Right ventricle myocardium superior (tissue), 1 donor: ENCODE measurements around the gene APOA1. TPM values are rescaled to one million over a fixed set of nuclear protein-coding genes. Genes with fewer than 3 reads are reported as not detected.
A peak's percentile ranks its signal among the peaks of the same experiment; 100 is the strongest.

ENCODE experiments used
- ATAC-seq: fragments of 200-7000 bp; cut with Tn5 transposase; one replicate; pipeline ENCODE4 v1.9.1; 2020; ENCODE audit warnings: mild to moderate bottlenecking; ENCODE audit not compliant: poor library complexity
- DNase-seq: peaks from one replicate; pipeline ENCODE4 v3.0.0-alpha.2; 2020
- intact Hi-C: fragments of 100-400 bp; cut with DNase I; formaldehyde crosslinking; loops from one replicate; pipeline ENCODE4 v1.11.2; 2022
- total RNA-seq: library from RNA; stranded (reverse); fragmentation: NEBNext Ultra II Directional; extraction: Animal tissue kit (Norgen Biotek cat#: 25700); gene quantifications from one replicate; pipeline ENCODE4 v1.2.1, GENCODE V29; 2021
- donor health status: DM: no; HTN: yes; CAD: no; lungs with severe emphysema.

The APOA1 gene
- total RNA-seq, 1 donor from 2014 or later, result 8.4 TPM

DNA sequence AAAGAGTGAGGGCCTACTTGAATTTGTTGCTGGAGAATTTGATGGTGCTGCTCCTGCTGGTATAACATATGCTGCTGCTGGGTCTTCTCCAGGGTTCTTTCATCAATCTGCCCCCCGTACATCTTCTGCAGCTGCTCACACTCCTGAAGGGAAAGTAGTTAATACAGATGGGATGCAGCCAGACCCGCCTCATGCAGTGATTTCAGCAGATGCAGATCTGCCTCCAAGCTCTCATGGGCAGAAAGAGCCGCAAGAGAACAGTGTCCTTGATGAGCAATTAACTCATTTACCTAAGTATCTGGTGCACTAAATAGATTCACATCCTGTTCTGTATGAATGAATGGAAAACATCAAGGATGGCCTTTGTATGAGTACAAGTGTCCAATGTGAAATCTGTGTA lies 24.8 kb upstream of the APOA1 start:
- intact Hi-C loops, result no loop called here
- ATAC-seq (no peak), DNase-seq (no peak)

- ATAC-seq (no peak), DNase-seq (no peak)
- intact Hi-C loops, result no loop called here
Observed at GRCh38 chr11:116861539-116861938, 24.1 kb upstream of the APOA1 start.

DNA sequence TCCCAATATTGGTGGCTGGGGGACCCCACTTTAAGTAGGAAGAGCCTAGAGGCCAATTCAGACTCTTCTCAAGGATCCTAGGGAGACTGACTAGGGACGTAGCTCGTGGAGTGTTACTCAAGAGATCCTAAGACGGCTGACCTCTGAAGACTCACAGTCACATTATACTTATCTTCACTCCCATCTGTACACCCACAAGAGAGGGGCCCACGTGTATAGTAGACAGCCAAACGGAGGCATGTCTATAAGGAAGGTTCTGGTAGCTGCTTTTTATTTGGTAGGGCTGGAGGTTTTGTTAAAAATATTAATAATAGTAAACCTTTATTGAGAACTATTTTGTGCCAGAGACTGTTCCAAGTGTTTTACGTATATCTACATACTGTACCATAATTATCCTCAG lies 22.9 kb upstream of the APOA1 start:
- intact Hi-C loops, result no loop called here
- no peak for DNase-seq
- no peak for ATAC-seq

DNA sequence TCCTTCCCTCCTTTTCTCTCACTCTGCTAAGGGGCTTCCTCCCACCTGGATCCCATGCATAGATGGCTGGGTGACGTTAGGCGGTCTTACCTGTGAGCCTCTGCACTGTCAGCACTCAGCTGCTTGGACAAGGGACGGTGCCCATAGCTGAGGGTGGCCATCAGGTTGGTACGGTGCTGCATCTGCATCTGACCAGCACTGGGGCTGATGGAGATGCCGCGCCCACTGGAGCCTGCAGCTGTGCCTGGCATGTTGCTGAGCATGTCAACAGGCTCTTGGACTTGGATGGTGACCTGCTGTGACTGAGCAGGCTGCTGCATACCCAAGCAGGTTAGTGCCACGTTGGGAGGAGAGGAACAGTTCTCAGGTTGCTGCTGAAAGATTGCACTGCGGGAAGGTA lies 21.8 kb upstream of the APOA1 start:
- intact Hi-C loops, result no loop called here
- DNase-seq (no peak), ATAC-seq (no peak)

- ATAC-seq, result no peak
- no peak for DNase-seq
- intact Hi-C loops, result no loop called here
Observed at GRCh38 chr11:116857936-116858335, 20.5 kb upstream of the APOA1 start.

DNA sequence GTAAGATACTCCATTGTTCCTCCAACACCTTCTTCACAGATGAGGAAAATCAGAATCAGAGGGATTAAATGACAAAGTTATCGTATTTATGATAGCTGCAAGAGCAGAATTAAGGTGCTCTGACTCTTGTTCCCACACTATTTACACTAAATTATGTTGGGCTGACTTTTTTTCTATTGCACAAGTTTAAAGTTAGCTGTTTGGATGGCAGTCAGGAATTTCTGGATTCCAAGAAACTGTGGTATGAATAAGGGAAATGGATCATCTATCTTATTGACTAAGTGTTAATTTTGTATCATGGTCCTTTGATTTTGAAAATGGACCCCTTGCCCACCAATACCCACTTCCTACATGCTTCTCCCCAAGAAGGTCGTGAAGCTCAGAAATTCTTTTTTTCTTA lies 19.9 kb upstream of the APOA1 start:
- DNase-seq (no peak), ATAC-seq (no peak)
- intact Hi-C loops, result no loop called here

DNA sequence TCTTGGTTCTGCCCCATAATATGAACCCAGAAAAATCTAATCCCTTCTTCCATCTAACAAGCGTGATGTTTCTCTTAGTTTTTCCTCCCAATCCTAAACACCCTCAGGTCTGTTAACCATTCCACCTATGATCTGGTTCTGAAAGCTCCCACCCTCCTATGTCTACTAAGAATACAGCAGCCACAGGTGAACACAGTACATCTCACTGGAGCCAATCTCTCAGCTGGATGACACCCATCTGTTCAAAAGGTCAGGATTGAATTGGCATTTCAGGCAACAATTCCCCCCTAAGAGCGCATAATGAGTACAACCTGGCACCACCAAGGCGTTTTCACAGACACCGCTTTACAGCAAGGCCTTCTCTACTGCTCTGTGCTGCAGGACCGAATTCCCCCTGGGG lies 19.0 kb upstream of the APOA1 start:
- DNase-seq (no peak), ATAC-seq (no peak)
- intact Hi-C loops, result no loop called here

DNA sequence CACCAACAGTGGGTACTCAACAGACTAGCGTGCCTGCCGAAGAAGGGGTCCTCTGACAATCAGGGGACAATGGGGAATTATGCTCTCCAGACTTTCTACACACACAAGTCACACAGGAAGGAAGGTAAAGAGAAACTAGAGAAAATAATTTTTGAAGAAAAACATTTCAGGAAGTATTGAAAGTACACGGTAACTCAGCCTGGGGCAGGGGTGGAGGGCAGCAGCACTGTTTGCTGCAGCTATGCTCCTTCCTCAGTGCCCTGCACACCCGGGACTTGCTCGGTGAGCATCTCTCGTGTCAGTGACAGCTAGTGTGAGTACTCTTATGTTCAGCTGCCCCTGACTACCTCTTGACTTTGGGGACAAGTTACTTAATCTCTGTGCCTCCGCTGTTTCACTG lies 18.0 kb upstream of the APOA1 start:
- intact Hi-C loops, result no loop called here
- ATAC-seq, result no peak
- DNase-seq, result no peak

DNA sequence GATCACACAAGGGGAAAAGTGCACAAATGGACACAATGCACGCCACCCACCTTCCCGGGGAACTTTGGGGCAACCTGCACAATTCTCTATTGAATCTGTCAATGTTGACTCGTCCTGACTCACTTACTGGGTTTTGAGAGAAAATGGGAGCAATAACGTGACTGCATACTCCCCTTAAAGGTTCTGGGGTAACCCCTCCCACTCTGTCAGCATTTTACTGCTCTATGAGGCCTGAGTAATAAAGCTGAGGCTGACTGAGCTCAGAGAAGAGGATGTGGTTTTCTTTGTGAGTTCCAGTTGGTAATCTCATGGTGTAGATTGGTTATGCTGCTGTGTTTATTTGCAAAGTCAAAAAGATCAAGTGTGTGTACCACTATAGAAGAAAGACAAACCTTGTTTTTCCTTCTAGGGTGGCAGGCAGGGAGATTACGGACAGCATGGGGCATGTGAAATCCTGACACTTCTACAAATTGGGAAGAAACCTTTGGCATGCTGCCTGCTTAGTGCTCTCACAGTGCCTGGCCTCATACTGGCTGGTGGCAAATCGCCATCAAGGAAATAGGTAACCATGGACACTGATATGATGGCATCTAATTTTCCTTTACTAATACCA lies 16.1 kb upstream of the APOA1 start:
- peak; percentile 25 for ATAC-seq
- no peak for DNase-seq
- intact Hi-C loops, result no loop called here

GRCh38 chr11:116852261-116853031 lies 15.0 kb upstream of the APOA1 start:
- ATAC-seq (peak; percentile 45), DNase-seq (no peak)
- intact Hi-C loops, result no loop called here

DNA sequence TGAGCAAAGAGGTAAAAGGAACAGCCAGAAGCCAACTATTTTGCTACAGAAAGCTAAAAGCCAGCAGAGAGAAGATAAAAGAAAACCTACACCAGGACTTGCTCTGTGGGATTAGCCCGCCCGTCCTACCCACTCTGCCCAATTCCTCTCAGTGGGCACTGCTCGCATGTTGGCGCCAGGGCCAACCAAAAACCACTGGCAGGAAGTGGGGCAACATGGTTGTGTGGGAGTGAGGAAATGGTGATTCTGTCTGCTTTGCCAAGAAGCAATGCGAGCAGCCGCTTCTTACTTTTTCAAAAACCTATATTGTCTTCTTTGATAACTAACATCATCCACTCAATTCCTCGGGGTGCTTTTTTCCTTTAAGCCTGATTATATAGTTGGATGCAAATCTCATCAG lies 14.2 kb upstream of the APOA1 start:
- DNase-seq, result no peak
- no peak for ATAC-seq
- intact Hi-C loops, result no loop called here

DNA sequence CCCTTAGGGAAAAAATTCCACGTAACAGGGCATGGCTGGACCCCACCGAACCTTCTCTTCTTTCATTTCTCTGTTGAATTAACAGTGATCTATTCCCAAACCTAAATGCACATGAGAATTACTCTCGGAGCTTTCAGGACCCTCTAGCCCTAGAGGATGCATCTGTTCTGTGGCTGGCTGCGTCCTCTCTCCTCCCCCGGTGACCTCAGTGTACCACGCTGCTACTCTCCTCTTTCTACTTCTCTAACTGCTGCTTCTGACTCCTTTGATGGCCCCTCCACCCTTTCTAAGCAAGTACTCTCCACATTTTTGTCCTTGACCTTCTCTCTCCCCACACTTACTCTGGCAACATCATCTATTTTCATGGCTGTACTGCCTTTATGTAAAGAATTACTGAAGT lies 12.1 kb upstream of the APOA1 start:
- intact Hi-C loops, result no loop called here
- no peak for ATAC-seq
- no peak for DNase-seq

- DNase-seq (no peak), ATAC-seq (no peak)
- intact Hi-C loops, result no loop called here
Observed at GRCh38 chr11:116849060-116849459, 11.6 kb upstream of the APOA1 start.

GRCh38 chr11:116847612-116848011 lies 10.2 kb upstream of the APOA1 start:
- no peak for DNase-seq
- ATAC-seq, result no peak
- intact Hi-C loops, result no loop called here

DNA sequence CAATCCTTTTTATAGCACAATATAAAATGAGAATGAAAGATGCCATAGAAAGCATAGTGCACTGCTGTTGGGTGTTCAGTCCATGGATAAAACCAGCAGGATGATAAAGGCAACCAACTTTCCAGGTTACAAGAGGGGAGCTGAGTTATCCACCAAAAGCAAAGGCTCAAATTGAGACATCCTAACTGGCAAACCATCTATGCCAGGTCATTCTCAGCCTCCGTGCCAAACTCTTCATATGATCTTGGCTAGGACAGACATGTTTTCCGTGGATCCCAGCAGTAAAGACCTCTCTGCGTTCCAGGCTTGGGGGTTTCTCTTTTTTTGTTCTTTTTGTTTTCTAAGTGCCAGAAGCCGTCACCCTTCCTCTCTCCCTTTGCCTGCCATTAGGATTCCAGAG lies 7.3 kb upstream of the APOA1 start:
- intact Hi-C loops, result no loop called here
- no peak for ATAC-seq
- DNase-seq, result no peak

DNA sequence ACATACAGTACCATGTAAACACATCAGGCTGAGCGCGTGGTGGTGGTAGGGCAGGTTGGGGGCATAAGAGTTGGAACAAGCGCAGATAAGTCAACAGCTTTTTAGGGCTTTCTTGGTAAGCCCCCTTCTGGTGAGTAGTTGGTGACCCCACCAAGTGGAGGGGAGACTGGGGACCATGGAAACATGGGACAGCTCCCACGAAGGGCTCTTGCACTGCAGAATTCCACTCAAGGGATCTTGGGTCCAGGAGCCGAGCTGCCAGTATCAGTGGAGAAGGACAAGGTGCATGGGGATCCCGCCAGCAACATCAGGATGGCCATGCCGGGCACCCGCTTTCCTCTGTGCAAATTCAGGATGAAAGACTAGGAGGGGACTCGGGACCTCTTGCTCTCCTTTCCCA lies 6.2 kb upstream of the APOA1 start:
- intact Hi-C loops, result no loop called here
- ATAC-seq (no peak), DNase-seq (no peak)

DNA sequence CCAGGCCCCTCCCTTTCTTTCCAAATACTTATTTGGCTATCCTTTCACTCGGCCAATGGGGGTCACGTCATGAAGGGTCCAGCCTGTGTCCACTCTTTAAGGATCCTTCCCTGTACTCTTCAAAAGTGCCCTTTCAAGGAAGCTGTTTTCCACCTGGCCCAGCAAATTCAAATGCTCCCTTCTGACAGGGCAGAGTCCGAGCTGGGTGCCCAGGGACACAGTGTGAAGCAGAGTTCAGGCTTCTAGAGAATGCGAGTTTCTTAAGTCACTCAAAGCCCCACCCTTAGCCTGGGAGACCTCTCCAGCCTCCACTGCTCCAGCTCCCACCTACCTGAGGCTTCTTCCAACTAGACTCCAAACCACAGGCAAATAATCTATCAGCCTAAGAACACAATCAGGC lies 5.5 kb upstream of the APOA1 start:
- DNase-seq (no peak), ATAC-seq (no peak)
- intact Hi-C loops, result no loop called here

- DNase-seq (no peak), ATAC-seq (no peak)
- intact Hi-C loops, result no loop called here
Observed at GRCh38 chr11:116842117-116842516, 4.7 kb upstream of the APOA1 start.

GRCh38 chr11:116840746-116841296 lies 3.4 kb upstream of the APOA1 start:
- no peak for ATAC-seq
- intact Hi-C loops, result no loop called here
- DNase-seq, result no peak

DNA sequence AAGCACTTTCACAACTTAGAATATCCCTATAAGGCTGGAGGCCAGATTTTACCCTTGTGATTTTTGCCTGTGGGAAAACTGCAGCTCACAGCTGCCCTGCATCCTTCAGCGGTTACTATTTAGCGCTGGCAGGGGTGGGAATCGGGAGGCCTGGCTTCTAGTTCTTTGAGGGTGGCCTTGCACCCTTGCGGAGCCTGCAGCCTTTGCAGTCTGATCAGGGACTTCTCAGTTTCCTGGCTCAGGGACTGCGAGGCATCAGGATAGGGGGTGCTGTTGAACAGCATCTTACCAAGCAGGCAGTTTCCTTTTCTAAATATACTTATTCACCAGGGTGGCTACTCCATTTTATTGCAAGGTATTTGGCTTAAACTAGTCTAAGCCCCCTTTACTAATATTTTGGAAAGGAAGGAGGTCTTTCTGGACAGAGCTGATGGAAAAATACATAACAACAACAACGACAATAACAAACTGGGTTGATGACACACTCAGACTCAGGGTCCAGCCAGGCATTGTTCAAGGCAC lies 2.9 kb upstream of the APOA1 start:
- no peak for ATAC-seq
- intact Hi-C loops, result no loop called here
- DNase-seq, result no peak
